T-cell (primary cell): ENCODE data around the gene PLA2R1. TPM values are rescaled to one million over a fixed set of nuclear protein-coding genes. Genes with fewer than 3 reads are reported as not detected.

Source experiments
- ATAC-seq, 4 experiments: fragments of 200-7000 bp in 3 of 4; fragments of 150-1000 bp in 1 of 4; cut with Tn5 transposase; replicated peaks in 1 of 4; 1 replicate in 3 of 4; 2 replicates in 1 of 4; pipeline ENCODE4 v1.10.0; 2021; ENCODE audit warnings: moderate library complexity in 3 of 4, mild to moderate bottlenecking in 2 of 4, moderate number of reproducible peaks in 1 of 4
- CTCF ChIA-PET, 2 donors: fragments of 300-600 bp; sonication (Branson Sonifier 250); formaldehyde crosslinking; loops; one replicate each; lab custom pipeline; 2022; ENCODE audit warnings: antibody characterized with exemption in 2 of 2; lab: Charles Lee
- POLR2A ChIA-PET, 2 donors: fragments of 300-600 bp; sonication (Branson Sonifier 250); formaldehyde crosslinking; loops; one replicate each; lab custom pipeline; 2022; ENCODE audit warnings: antibody characterized with exemption in 2 of 2; lab: Charles Lee
- DNase-seq, 35 experiments: peaks; one replicate each; pipeline versions ENCODE4 v3.0.0 to v3.0.0-alpha.2; 2013 to 2023
- H3K27ac ChIP-seq: one replicate; pipeline ENCODE4 v1.5.1; 2013; ENCODE audit warnings: low read length
- H3K27me3 ChIP-seq, 2 experiments: replicated peaks in 1 of 2; 1 replicate in 1 of 2; 2 replicates in 1 of 2; pipeline versions ENCODE4 v1.6.1 to v1.7.0; 2013; ENCODE audit warnings: low read length in 1 of 2, mixed read lengths in 1 of 2; ENCODE audit not compliant: control insufficient read depth in 2 of 2, insufficient read depth in 2 of 2; ENCODE audit errors: extremely low read depth in 1 of 2
- H3K36me3 ChIP-seq, 2 donors: 1 replicate in 1 of 2; 2 replicates in 1 of 2; pipeline versions ENCODE4 v1.6.1 to v1.7.0; 2013; ENCODE audit warnings: low read length in 1 of 2; ENCODE audit not compliant: control insufficient read depth in 2 of 2, insufficient read depth in 1 of 2; ENCODE audit errors: extremely low read depth in 1 of 2
- H3K4me1 ChIP-seq, 2 experiments: 1 replicate in 1 of 2; 2 replicates in 1 of 2; pipeline versions ENCODE4 v1.6.1 to v1.7.0; 2013; ENCODE audit warnings: low read length in 2 of 2, mixed read lengths in 1 of 2; ENCODE audit not compliant: insufficient read depth in 2 of 2, control insufficient read depth in 1 of 2; ENCODE audit errors: extremely low read depth in 1 of 2
- H3K4me3 ChIP-seq, 2 donors: 1 replicate in 1 of 2; 2 replicates in 1 of 2; pipeline versions ENCODE4 v1.5.1 to v1.7.0; 2013; ENCODE audit warnings: mild to moderate bottlenecking in 2 of 2, low read length in 1 of 2, moderate library complexity in 1 of 2; ENCODE audit not compliant: control insufficient read depth in 1 of 2; ENCODE audit errors: extremely low read depth in 1 of 2
- H3K9me3 ChIP-seq: 2 replicates; pipeline ENCODE4 v1.7.0; 2013
- H3K27ac Mint-ChIP-seq, 2 donors: one replicate each; pipeline ENCODE4 v1.8.0; 2020 to 2021; ENCODE audit warnings: mild to moderate bottlenecking in 2 of 2, mixed read lengths in 2 of 2
- H3K27me3 Mint-ChIP-seq, 2 donors: one replicate each; pipeline ENCODE4 v1.8.0; 2021 to 2022; ENCODE audit warnings: mixed read lengths in 2 of 2
- H3K36me3 Mint-ChIP-seq: one replicate; pipeline ENCODE4 v1.8.0; 2021; ENCODE audit warnings: mixed read lengths
- H3K4me1 Mint-ChIP-seq, 3 donors: one replicate each; pipeline ENCODE4 v1.8.0; 2020 to 2022; ENCODE audit warnings: mixed read lengths in 3 of 3, mild to moderate bottlenecking in 1 of 3
- H3K4me3 Mint-ChIP-seq, 3 donors: one replicate each; pipeline ENCODE4 v1.8.0; 2020 to 2022; ENCODE audit warnings: mild to moderate bottlenecking in 3 of 3, mixed read lengths in 3 of 3, moderate library complexity in 3 of 3
- H3K9me3 Mint-ChIP-seq, 3 donors: one replicate each; pipeline ENCODE4 v1.8.0; 2020 to 2022; ENCODE audit warnings: mixed read lengths in 3 of 3
- WGBS: methylation state at CpG from one replicate; pipeline ENCODE4 v1.1.5; 2013; ENCODE audit warnings: missing lambda C conversion rate; ENCODE audit not compliant: insufficient coverage; 5-methylcytosine and 5-hydroxymethylcytosine counted together
- total RNA-seq, 35 experiments: library from RNA in 6 of 35; stranded (reverse) in 6 of 35; fragments of 120-200 nt in 1 of 35; gene quantifications; one replicate each; pipeline versions ENCODE4 v1.2.1 to v1.2.4 and lab custom pipeline; 2013 to 2026

Gene PLA2R1
- total RNA-seq, 5 donors from 2014 or later (not counting 1 experiment from before 2014, with no cell fraction given), result 0.20 TPM; not detected in 4

DNA sequence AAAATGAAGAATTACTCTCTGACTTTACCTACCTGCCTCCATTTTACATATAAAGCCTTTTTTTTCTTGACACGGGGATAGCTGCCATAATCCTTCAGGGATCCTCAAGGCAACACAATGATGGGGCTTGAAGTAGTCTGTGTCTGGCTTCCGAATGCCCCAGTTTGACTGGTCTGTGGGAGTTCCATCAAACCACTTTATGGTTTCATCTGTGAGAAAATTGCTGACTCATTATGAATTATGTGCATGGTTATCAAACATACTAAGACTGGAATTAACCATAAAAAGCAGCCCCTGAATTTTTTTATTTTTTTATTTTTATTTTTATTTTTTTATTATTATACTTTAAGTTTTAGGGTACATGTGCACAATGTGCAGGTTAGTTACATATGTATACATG lies 117.5 kb downstream of the PLA2R1 start:
- Histone ChIP-seq H3K27me3 (no peaks in the 10 kb centered on the region), H3K4me1 (no peaks in the 10 kb centered on the region), H3K27ac (no peak overlapping the region), H3K9me3 (no peaks in the 10 kb centered on the region), H3K4me3 (no peak overlapping the region), H3K36me3 (no peaks in the 10 kb centered on the region)
- H3K27ac Mint-ChIP-seq, result no peak overlapping the region
- H3K36me3 Mint-ChIP-seq, result no peaks in the 10 kb centered on the region
- ATAC-seq, result no peak
- ChIA-PET CTCF (interaction anchor here in 1 of 2 donors (0.5 kb wide), 1 partner anchor 127 kb away, joined by 3 read pairs; no protein-coding TSS in a partner anchor), POLR2A (no interaction called here)
- H3K27me3 Mint-ChIP-seq, result peaks cover 3 to 10% of the 10 kb centered on the region in 2 donors
- WGBS, result no CpG with 5 or more reads among the region's 2 CpGs
- no peaks in the 10 kb centered on the region for H3K4me1 Mint-ChIP-seq
- no peaks in the 10 kb centered on the region for H3K9me3 Mint-ChIP-seq
- no peak for DNase-seq
- no peak overlapping the region for H3K4me3 Mint-ChIP-seq

DNA sequence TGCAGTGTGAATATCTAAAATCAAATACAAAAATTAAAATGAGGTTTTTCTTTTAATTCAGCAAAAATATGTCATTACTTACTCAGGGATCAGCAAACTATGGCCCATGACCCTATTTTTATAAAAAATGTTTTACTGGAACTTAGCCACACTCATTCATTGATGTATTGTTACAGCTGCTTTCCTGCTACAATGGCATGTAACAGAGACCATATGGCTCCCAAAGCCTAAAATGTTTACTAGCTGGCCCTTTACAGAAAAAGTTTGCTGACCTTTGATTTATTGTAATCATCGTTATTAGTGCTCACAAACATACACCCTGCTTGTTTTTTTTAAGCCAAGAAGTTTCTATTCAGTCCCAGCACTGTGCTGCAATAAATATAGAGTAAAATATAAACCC lies 120.3 kb downstream of the PLA2R1 start:
- no peak overlapping the region for H3K27ac ChIP-seq
- peaks cover 1 to 6% of the 10 kb centered on the region in 2 donors for H3K27me3 Mint-ChIP-seq
- no peak overlapping the region for H3K4me3 Mint-ChIP-seq
- WGBS, result no CpG with 5 or more reads among the region's 1 CpG
- H3K27ac Mint-ChIP-seq, result no peak overlapping the region
- no peaks in the 10 kb centered on the region for H3K9me3 ChIP-seq
- no peak overlapping the region for H3K4me3 ChIP-seq
- H3K27me3 ChIP-seq, result no peaks in the 10 kb centered on the region
- no peaks in the 10 kb centered on the region for H3K4me1 Mint-ChIP-seq
- no peaks in the 10 kb centered on the region for H3K9me3 Mint-ChIP-seq
- ATAC-seq, result no peak
- DNase-seq, result no peak
- POLR2A ChIA-PET, result no interaction called here
- no peaks in the 10 kb centered on the region for H3K4me1 ChIP-seq
- CTCF ChIA-PET, result no interaction called here
- H3K36me3 Mint-ChIP-seq, result no peaks in the 10 kb centered on the region
- H3K36me3 ChIP-seq, result no peaks in the 10 kb centered on the region

DNA sequence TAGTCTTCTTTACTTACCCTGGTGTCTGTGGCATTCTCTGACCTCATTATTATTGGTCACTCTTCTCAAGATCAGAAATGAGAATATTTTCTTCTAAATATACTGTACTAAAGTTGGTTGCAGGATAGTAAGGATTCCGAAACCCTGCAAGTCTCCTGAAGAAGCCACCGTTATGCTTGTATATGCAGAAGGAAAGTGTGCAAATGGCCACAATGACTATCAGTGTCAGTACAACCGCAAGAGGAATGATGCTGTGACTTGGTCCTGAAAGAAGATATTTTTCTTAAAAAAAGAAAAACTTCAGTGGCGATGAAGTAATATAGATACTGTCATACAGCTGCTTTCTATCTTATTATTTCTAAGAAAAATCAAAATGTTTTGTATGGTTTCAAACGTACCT lies 120.7 kb downstream of the PLA2R1 start:
- CTCF ChIA-PET, result no interaction called here
- H3K27me3 Mint-ChIP-seq, result peaks cover 1 to 6% of the 10 kb centered on the region in 2 donors

DNA sequence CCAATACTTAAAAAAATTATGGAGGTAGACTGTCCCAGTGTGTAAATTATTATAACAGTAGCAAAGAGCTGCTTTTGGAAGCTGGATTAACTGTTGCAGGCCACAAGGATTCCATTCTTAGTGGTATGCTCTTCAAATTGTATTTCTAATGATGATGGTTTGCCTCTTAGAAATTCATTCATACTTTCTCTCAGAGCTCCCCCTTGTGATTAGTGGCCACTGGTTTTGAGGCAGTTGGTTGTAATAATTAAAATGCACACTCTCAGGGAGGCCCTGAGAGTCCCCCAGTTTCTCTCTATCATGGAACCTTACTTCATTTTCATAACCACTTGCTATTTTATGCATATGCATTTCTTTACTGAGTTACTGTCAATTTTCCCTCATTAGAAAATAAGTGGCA lies 122.5 kb downstream of the PLA2R1 start:
- H3K36me3 ChIP-seq, result no peaks in the 10 kb centered on the region
- POLR2A ChIA-PET, result no interaction called here
- CTCF ChIA-PET, result interaction anchor here in 1 of 2 donors (0.7 kb wide), 1 partner anchor 553 kb away, joined by 8 read pairs; no protein-coding TSS in a partner anchor
- Mint-ChIP-seq H3K4me1 (no peaks in the 10 kb centered on the region), H3K9me3 (no peaks in the 10 kb centered on the region), H3K4me3 (no peak overlapping the region), H3K27me3 (peaks cover 0 to 3% of the 10 kb centered on the region in 2 donors), H3K27ac (no peak overlapping the region), H3K36me3 (no peaks in the 10 kb centered on the region)
- ATAC-seq (no peak), DNase-seq (no peak)
- H3K4me3 ChIP-seq, result no peak overlapping the region
- no peaks in the 10 kb centered on the region for H3K27me3 ChIP-seq
- no peak overlapping the region for H3K27ac ChIP-seq
- H3K4me1 ChIP-seq, result no peaks in the 10 kb centered on the region
- no peaks in the 10 kb centered on the region for H3K9me3 ChIP-seq

More for the DNA sequence above, 120.7 kb downstream of the PLA2R1 start:
- WGBS, result 70% methylated on average over 2 of the region's 5 CpGs
- no peak overlapping the region for H3K27ac ChIP-seq
- H3K4me1 ChIP-seq, result no peaks in the 10 kb centered on the region
- no peaks in the 10 kb centered on the region for H3K36me3 ChIP-seq
- H3K4me1 Mint-ChIP-seq, result no peaks in the 10 kb centered on the region
- H3K9me3 Mint-ChIP-seq, result no peaks in the 10 kb centered on the region
- no peak overlapping the region for H3K27ac Mint-ChIP-seq
- ATAC-seq, result no peak
- no peak for DNase-seq
- no peak overlapping the region for H3K4me3 Mint-ChIP-seq
- H3K9me3 ChIP-seq, result no peaks in the 10 kb centered on the region
- no peaks in the 10 kb centered on the region for H3K36me3 Mint-ChIP-seq
- no peak overlapping the region for H3K4me3 ChIP-seq
- POLR2A ChIA-PET, result no interaction called here
- H3K27me3 ChIP-seq, result no peaks in the 10 kb centered on the region

DNA sequence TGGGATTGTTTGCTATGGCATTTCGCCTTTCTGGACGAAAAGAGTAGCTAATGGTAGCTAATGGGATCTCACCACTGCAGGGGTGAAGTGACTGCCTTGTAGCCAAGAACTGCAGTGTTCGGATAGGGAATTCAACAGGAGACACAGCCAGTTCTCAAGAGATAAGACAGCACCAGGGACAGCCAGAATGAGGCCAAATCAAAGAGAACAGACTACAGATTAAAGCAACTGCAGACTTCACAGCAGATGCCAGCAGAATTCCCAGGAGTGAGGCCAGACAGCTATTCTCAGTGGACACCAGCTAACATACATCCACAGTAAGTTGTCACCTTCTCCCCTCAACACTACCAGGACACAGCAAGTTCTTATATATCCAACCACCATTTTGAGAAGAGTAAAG lies 124.0 kb downstream of the PLA2R1 start:
- peaks cover 0 to under 1% (median 0%) of the 10 kb centered on the region in 3 donors for H3K4me1 Mint-ChIP-seq
- no peak overlapping the region for H3K4me3 Mint-ChIP-seq
- Histone ChIP-seq H3K27ac (no peak overlapping the region), H3K4me1 (no peaks in the 10 kb centered on the region), H3K27me3 (no peaks in the 10 kb centered on the region), H3K36me3 (no peaks in the 10 kb centered on the region), H3K9me3 (no peaks in the 10 kb centered on the region), H3K4me3 (no peak overlapping the region)
- H3K9me3 Mint-ChIP-seq, result no peaks in the 10 kb centered on the region
- DNase-seq, result no peak
- POLR2A ChIA-PET, result no interaction called here
- no peaks in the 10 kb centered on the region for H3K36me3 Mint-ChIP-seq
- peaks cover 0 to 1% of the 10 kb centered on the region in 2 donors for H3K27me3 Mint-ChIP-seq
- WGBS, result 87% methylated on average over 3 of the region's 3 CpGs
- CTCF ChIA-PET, result interaction anchor here in 1 of 2 donors (0.6 kb wide), 1 partner anchor 19 kb away, joined by 3 read pairs; no protein-coding TSS in a partner anchor
- H3K27ac Mint-ChIP-seq, result no peak overlapping the region
- no peak for ATAC-seq

DNA sequence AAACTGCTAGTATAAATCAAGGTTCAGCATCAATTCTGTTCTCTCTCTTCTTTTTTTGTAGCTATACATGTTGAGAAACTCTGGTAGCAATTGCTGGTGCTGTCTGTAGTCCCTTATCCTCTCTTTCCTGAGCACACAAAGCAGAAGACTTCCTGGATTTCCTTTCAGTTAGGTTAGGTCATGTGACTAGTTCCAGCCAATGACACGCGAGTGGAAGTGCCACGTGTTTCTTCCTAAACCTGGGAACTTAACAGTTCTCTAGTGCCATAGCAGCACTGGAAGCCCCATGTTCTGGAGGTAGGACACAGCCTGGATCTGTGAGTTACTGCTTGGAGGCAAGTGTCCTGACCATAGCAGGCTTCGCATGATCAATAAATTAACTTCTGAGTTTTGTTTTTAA lies 125.9 kb downstream of the PLA2R1 start:
- H3K9me3 Mint-ChIP-seq, result no peaks in the 10 kb centered on the region
- POLR2A ChIA-PET, result no interaction called here
- WGBS, result 89% methylated on average over 3 of the region's 4 CpGs
- ATAC-seq (no peak), DNase-seq (no peak)
- H3K4me1 ChIP-seq, result no peaks in the 10 kb centered on the region
- H3K4me1 Mint-ChIP-seq, result peaks cover 0 to 2% (median 0%) of the 10 kb centered on the region in 3 donors
- H3K27me3 ChIP-seq, result no peaks in the 10 kb centered on the region
- no peaks in the 10 kb centered on the region for H3K36me3 ChIP-seq
- CTCF ChIA-PET, result interaction anchor here in 1 of 2 donors (0.7 kb wide), 1 partner anchor 163 kb away, joined by 5 read pairs; no protein-coding TSS in a partner anchor
- peaks cover 0 to 2% of the 10 kb centered on the region in 2 donors for H3K27me3 Mint-ChIP-seq
- no peaks in the 10 kb centered on the region for H3K36me3 Mint-ChIP-seq
- no peaks in the 10 kb centered on the region for H3K9me3 ChIP-seq
- no peak overlapping the region for H3K4me3 Mint-ChIP-seq
- H3K27ac ChIP-seq, result no peak overlapping the region
- H3K4me3 ChIP-seq, result no peak overlapping the region
- H3K27ac Mint-ChIP-seq, result no peak overlapping the region

DNA sequence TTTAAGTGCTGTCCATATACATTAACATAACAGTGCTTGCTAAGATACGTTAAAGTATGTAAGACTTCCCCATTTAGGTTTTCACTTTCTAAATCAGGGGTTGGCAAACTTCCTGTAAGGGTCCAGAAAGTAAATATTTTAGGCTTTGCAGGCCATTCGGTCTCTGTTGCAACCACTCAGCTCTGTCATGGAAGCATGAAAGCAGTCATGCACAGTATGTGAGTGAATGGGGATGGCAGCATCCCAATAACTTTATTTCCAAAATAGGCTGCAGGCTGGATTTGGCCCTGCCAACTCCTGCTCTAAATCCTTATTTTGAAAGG lies 128.7 kb downstream of the PLA2R1 start:
- H3K9me3 ChIP-seq, result no peaks in the 10 kb centered on the region
- H3K27ac ChIP-seq, result no peak overlapping the region
- WGBS, result no CpG with 5 or more reads among the region's 2 CpGs
- H3K36me3 ChIP-seq, result no peaks in the 10 kb centered on the region
- no peaks in the 10 kb centered on the region for H3K4me1 ChIP-seq
- no peak overlapping the region for H3K27ac Mint-ChIP-seq
- no peak for ATAC-seq
- H3K27me3 Mint-ChIP-seq, result peaks cover 2 to 5% of the 10 kb centered on the region in 2 donors
- no peak for DNase-seq
- no peaks in the 10 kb centered on the region for H3K27me3 ChIP-seq
- peaks cover 0 to 2% (median 0%) of the 10 kb centered on the region in 3 donors for H3K4me1 Mint-ChIP-seq
- no peak overlapping the region for H3K4me3 ChIP-seq
- ChIA-PET POLR2A (no interaction called here), CTCF (no interaction called here)
- H3K9me3 Mint-ChIP-seq, result no peaks in the 10 kb centered on the region
- H3K36me3 Mint-ChIP-seq, result no peaks in the 10 kb centered on the region
- no peak overlapping the region for H3K4me3 Mint-ChIP-seq
